Endodermal cell (in vitro differentiated cells): ENCODE measurements around the gene GPATCH8. TPM values are rescaled to one million over a fixed set of nuclear protein-coding genes. Genes with fewer than 3 reads are reported as not detected.

Experiments used
- DNase-seq: peaks from one replicate; pipeline ENCODE4 v3.0.0-alpha.2; 2017
- H3K27ac ChIP-seq: 2 replicates; pipeline ENCODE4 v1.5.1; 2013; ENCODE audit warnings: mild to moderate bottlenecking, low read depth, low read length, moderate library complexity
- H3K27me3 ChIP-seq: 2 replicates; pipeline ENCODE4 v1.6.1; 2013; ENCODE audit warnings: mild to moderate bottlenecking, low read length, moderate library complexity; ENCODE audit not compliant: insufficient read depth, control insufficient read depth, poor library complexity, severe bottlenecking
- H3K36me3 ChIP-seq: 2 replicates; pipeline ENCODE4 v1.7.0; 2013; ENCODE audit warnings: mild to moderate bottlenecking, low read length, moderate library complexity; ENCODE audit not compliant: control insufficient read depth, insufficient read depth
- H3K4me1 ChIP-seq: one replicate; pipeline ENCODE4 v1.7.0; 2013; ENCODE audit warnings: low read length; ENCODE audit not compliant: control insufficient read depth, insufficient read depth
- H3K4me3 ChIP-seq: 2 replicates; pipeline ENCODE4 v1.5.1; 2013; ENCODE audit warnings: mild to moderate bottlenecking, low read length, moderate library complexity
- H3K9ac ChIP-seq: 2 replicates; pipeline ENCODE4 v1.6.1; 2013; ENCODE audit warnings: mild to moderate bottlenecking, low read length, moderate library complexity; ENCODE audit not compliant: poor library complexity, severe bottlenecking; ENCODE audit errors: extremely low read depth
- H3K9me3 ChIP-seq: 2 replicates; pipeline ENCODE4 v1.6.1; 2013; ENCODE audit warnings: mild to moderate bottlenecking, low read length, moderate library complexity; ENCODE audit not compliant: control insufficient read depth
- H3K27ac Mint-ChIP-seq: 2 replicates; pipeline ENCODE4 v1.8.0; 2020; ENCODE audit warnings: mixed read lengths
- H3K27me3 Mint-ChIP-seq: 2 replicates; pipeline ENCODE4 v1.8.0; 2021; ENCODE audit warnings: mild to moderate bottlenecking, mixed read lengths; ENCODE audit not compliant: insufficient read depth
- H3K36me3 Mint-ChIP-seq: 2 replicates; pipeline ENCODE4 v1.8.0; 2020; ENCODE audit warnings: low read depth, mixed read lengths
- H3K4me1 Mint-ChIP-seq: 2 replicates; pipeline ENCODE4 v1.8.0; 2020; ENCODE audit warnings: mixed read lengths
- H3K4me3 Mint-ChIP-seq: 2 replicates; pipeline ENCODE4 v1.8.0; 2020; ENCODE audit warnings: mild to moderate bottlenecking, moderate library complexity, mixed read lengths
- H3K9me3 Mint-ChIP-seq: 2 replicates; pipeline ENCODE4 v1.8.0; 2020; ENCODE audit warnings: mild to moderate bottlenecking, mixed read lengths
- WGBS, 2 experiments: methylation state at CpG; one replicate each; pipeline versions ENCODE4 v1.1.5 to v1.1.7; 2013; ENCODE audit warnings: missing lambda C conversion rate in 2 of 2, mixed read lengths in 1 of 2; ENCODE audit not compliant: insufficient coverage in 1 of 2, insufficient read length in 1 of 2; 5-methylcytosine and 5-hydroxymethylcytosine counted together
- total RNA-seq, 2 donors: library from RNA; stranded (reverse); fragmentation: NEBNext Ultra II Directional in 1 of 2; extraction: Animal tissue kit (Norgen Biotek cat#: 25700) in 1 of 2; gene quantifications; 2 replicates in 1 of 2; 3 replicates in 1 of 2; pipeline ENCODE4 v1.2.1, GENCODE V29; 2021
- TF ChIP-seq, protein P1 (sequence below): fragments of 200-600 bp; sonication (generic); conservative IDR thresholded peaks from 2 replicates; pipeline ENCODE4 v1.5.0; 2021; ENCODE audit warnings: antibody characterized with exemption, mild to moderate bottlenecking

The GPATCH8 gene
- total RNA-seq, 2 donors from 2014 or later, result 49.9 to 55.2 TPM

DNA sequence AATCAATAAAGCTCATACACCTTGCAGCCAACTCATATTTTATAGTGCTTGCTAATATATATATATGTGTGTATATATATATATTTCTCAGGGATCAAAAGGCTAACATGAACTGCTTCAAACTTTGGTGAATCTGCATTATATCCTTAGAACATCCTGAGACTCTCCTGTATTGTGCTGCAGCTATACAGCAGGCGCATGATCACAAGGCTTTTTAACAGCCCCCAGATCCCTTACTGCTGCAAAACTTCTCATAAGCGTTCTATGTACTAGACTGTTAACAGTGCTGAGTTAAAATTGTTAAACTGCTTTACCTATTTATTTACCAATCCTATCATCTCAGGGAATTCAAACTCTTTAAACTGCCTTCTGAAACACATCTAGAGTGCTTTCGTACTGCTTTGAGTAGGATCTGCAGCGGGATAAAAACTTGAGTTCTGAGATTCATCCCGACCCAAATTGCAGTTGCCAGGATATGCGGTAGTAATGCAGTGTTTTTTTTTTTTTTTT, 1.3 kb downstream of the GPATCH8 start:
- Mint-ChIP-seq H3K27ac (peak overlapping the region; percentile 99), H3K4me3 (peak overlapping the region; percentile 99), H3K9me3 (no peaks in the 10 kb centered on the region), H3K36me3 (no peaks in the 10 kb centered on the region), H3K27me3 (peaks cover 16% of the 10 kb centered on the region), H3K4me1 (peaks cover 11% of the 10 kb centered on the region)
- H3K4me3 ChIP-seq, result peak overlapping the region; percentile 96
- H3K9me3 ChIP-seq, result no peaks in the 10 kb centered on the region
- DNase-seq, result no peak
- H3K4me1 ChIP-seq, result peaks cover 4% of the 10 kb centered on the region
- peak overlapping the region; percentile 98 for H3K9ac ChIP-seq
- TF ChIP-seq, protein P1, sequence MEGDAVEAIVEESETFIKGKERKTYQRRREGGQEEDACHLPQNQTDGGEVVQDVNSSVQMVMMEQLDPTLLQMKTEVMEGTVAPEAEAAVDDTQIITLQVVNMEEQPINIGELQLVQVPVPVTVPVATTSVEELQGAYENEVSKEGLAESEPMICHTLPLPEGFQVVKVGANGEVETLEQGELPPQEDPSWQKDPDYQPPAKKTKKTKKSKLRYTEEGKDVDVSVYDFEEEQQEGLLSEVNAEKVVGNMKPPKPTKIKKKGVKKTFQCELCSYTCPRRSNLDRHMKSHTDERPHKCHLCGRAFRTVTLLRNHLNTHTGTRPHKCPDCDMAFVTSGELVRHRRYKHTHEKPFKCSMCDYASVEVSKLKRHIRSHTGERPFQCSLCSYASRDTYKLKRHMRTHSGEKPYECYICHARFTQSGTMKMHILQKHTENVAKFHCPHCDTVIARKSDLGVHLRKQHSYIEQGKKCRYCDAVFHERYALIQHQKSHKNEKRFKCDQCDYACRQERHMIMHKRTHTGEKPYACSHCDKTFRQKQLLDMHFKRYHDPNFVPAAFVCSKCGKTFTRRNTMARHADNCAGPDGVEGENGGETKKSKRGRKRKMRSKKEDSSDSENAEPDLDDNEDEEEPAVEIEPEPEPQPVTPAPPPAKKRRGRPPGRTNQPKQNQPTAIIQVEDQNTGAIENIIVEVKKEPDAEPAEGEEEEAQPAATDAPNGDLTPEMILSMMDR, result no peak
- H3K27me3 ChIP-seq, result peaks cover 6% of the 10 kb centered on the region
- H3K36me3 ChIP-seq, result peaks cover 5% of the 10 kb centered on the region
- 7 to 60% methylated on average over 1 to 6 of the region's 6 CpGs for WGBS, 2 experiments
- no peak overlapping the region for H3K27ac ChIP-seq

- TF ChIP-seq, protein P1, result no peak
- Mint-ChIP-seq H3K27ac (no peak overlapping the region), H3K27me3 (no peaks in the 10 kb centered on the region), H3K36me3 (no peaks in the 10 kb centered on the region), H3K4me3 (no peak overlapping the region), H3K9me3 (no peaks in the 10 kb centered on the region), H3K4me1 (peaks cover 11% of the 10 kb centered on the region)
- H3K9me3 ChIP-seq, result no peaks in the 10 kb centered on the region
- H3K36me3 ChIP-seq, result peaks cover 5% of the 10 kb centered on the region
- peaks cover 4% of the 10 kb centered on the region for H3K4me1 ChIP-seq
- 96 to 100% methylated on average over 1 of the region's 1 CpG for WGBS, 2 experiments
- no peaks in the 10 kb centered on the region for H3K27me3 ChIP-seq
- H3K4me3 ChIP-seq, result peak overlapping the region; percentile 96
- DNase-seq, result no peak
- no peak overlapping the region for H3K9ac ChIP-seq
- no peak overlapping the region for H3K27ac ChIP-seq
Measured at GRCh38 chr17:44499722-44500121, 3.5 kb downstream of the GPATCH8 start.

GRCh38 chr17:44496815-44497214, 6.4 kb downstream of the GPATCH8 start:
- H3K9me3 Mint-ChIP-seq, result no peaks in the 10 kb centered on the region
- Histone ChIP-seq H3K9ac (no peak overlapping the region), H3K27ac (no peak overlapping the region), H3K4me1 (peaks cover 4% of the 10 kb centered on the region), H3K4me3 (no peak overlapping the region), H3K9me3 (no peaks in the 10 kb centered on the region), H3K27me3 (no peaks in the 10 kb centered on the region), H3K36me3 (peaks cover 14% of the 10 kb centered on the region)
- no peak for DNase-seq
- H3K27me3 Mint-ChIP-seq, result no peaks in the 10 kb centered on the region
- TF ChIP-seq, protein P1, result no peak
- no peak overlapping the region for H3K27ac Mint-ChIP-seq
- 96 to 100% methylated on average over 1 to 2 of the region's 2 CpGs for WGBS, 2 experiments
- no peak overlapping the region for H3K4me3 Mint-ChIP-seq
- peaks cover 7% of the 10 kb centered on the region for H3K36me3 Mint-ChIP-seq
- peaks cover 14% of the 10 kb centered on the region for H3K4me1 Mint-ChIP-seq
